GM12875 (cell line): ENCODE results near the gene GPR152.

Source experiments
- H3K4me3 ChIP-seq: one replicate; pipeline ENCODE4 v1.5.1; 2011; ENCODE audit warnings: low read depth, low read length, control low read depth
- CTCF ChIP-seq: IDR thresholded peaks from 2 replicates; pipeline ENCODE4 v1.5.1; 2011; ENCODE audit warnings: low read depth, mild to moderate bottlenecking, control low read depth, inconsistent platforms, low read length, moderate library complexity, borderline replicate concordance; ENCODE audit not compliant: insufficient read depth

The GPR152 gene

GRCh38 chr11:67470337-67471002 is 17.9 kb upstream of the GPR152 start:
- no peak overlapping the region for H3K4me3 ChIP-seq
- no peak for TF ChIP-seq CTCF

GRCh38 chr11:67469508-67469811 is 16.9 kb upstream of the GPR152 start:
- peak overlapping the region; percentile 62 for H3K4me3 ChIP-seq
- no peak for TF ChIP-seq CTCF

GRCh38 chr11:67468759-67469507 is 16.4 kb upstream of the GPR152 start, which contains the start of gene TMEM134:
TSS of gene TMEM134 (minus strand) at chr11:67469251. CDS start at chr11:67469192, 59 bp downstream.
- peak; percentile 66 for TF ChIP-seq CTCF
- H3K4me3 ChIP-seq: peak within 1 kb of the TSS; percentile 88

GRCh38 chr11:67468456-67468758 is 15.9 kb upstream of the GPR152 start:
- H3K4me3 ChIP-seq: peak overlapping the region; percentile 88
- TF ChIP-seq CTCF: no peak

- H3K4me3 ChIP-seq: peak overlapping the region; percentile 88
- no peak for TF ChIP-seq CTCF
These were observed 15.5 kb upstream of the GPR152 start for GRCh38 chr11:67468056-67468455.

- no peak for TF ChIP-seq CTCF
- no peak overlapping the region for H3K4me3 ChIP-seq
These were observed 14.6 kb upstream of the GPR152 start for GRCh38 chr11:67466962-67467771.
